Endothelial cell (in vitro differentiated cells): Measurements from ENCODE around the gene IL23A. TPM values are rescaled to one million over a fixed set of nuclear protein-coding genes. Genes with fewer than 3 reads are reported as not detected.

Experiments used
- DNase-seq: peaks from one replicate; pipeline ENCODE4 v3.0.0; 2021; ENCODE audit warnings: low spot score
- H3K27ac Mint-ChIP-seq: one replicate; pipeline ENCODE4 v1.8.0; 2021; ENCODE audit warnings: mixed read lengths, inconsistent platforms; ENCODE audit not compliant: unreplicated experiment
- H3K27me3 Mint-ChIP-seq: one replicate; pipeline ENCODE4 v1.8.0; 2021; ENCODE audit warnings: mild to moderate bottlenecking, moderate library complexity, mixed read lengths, inconsistent platforms; ENCODE audit not compliant: unreplicated experiment
- H3K36me3 Mint-ChIP-seq: one replicate; pipeline ENCODE4 v1.8.0; 2021; ENCODE audit warnings: mild to moderate bottlenecking, low read depth, mixed read lengths, inconsistent platforms; ENCODE audit not compliant: unreplicated experiment
- H3K4me1 Mint-ChIP-seq: one replicate; pipeline ENCODE4 v1.8.0; 2021; ENCODE audit warnings: mild to moderate bottlenecking, mixed read lengths, inconsistent platforms; ENCODE audit not compliant: unreplicated experiment
- H3K4me3 Mint-ChIP-seq: one replicate; pipeline ENCODE4 v1.8.0; 2021; ENCODE audit warnings: mild to moderate bottlenecking, mixed read lengths, inconsistent platforms; ENCODE audit not compliant: unreplicated experiment
- H3K9me3 Mint-ChIP-seq: one replicate; pipeline ENCODE4 v1.8.0; 2021; ENCODE audit warnings: mixed read lengths, inconsistent platforms; ENCODE audit not compliant: unreplicated experiment
- CTCF ChIP-seq: fragments of 200-600 bp; sonication (generic); IDR thresholded peaks from one replicate; pipeline ENCODE4 v1.5.0; 2021; ENCODE audit warnings: antibody characterized with exemption; ENCODE audit not compliant: unreplicated experiment
- total RNA-seq: library from RNA; stranded (reverse); fragmentation: NEBNext Ultra II Directional; extraction: Animal tissue kit (Norgen Biotek cat#: 25700); gene quantifications from one replicate; pipeline ENCODE4 v1.2.1, GENCODE V29; 2021; ENCODE audit not compliant: unreplicated experiment

The IL23A gene
- total RNA-seq, 1 donor from 2014 or later: 0.80 TPM

DNA sequence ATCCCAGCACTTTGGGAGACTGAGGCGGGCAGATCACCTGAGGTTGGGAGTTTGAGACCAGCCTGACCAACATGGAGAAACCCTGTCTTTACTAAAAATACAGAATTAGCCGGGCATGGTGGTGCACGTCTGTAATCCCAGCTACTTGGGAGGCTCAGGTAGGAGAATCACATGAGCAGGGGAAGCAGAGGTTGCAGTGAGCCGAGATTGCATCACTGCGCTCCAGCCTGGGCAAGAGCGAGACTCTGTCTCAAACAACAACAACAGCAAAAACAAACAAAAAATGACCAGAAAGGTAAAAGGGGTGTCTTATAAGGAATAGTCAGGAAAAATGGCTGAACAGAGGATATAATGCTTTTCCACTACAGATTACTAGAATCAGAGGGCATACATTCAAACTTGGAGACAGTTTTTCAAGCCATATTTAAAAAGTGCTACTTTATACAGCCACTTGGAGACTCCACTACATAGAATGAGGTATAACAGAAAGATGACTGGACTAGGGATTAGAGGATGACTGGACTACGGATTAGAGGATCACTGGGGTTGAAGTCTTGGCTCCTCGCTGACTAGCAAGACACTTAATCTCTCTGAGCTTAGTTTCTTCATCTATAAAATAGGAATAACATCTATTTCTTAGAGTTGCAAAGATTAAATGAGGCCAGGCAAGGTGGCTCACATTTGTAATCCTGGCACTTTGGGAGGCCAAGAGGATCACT lies 33.7 kb upstream of the IL23A start:
- Mint-ChIP-seq H3K27me3 (peaks cover 4% of the 10 kb centered on the region), H3K27ac (no peak overlapping the region), H3K9me3 (no peaks in the 10 kb centered on the region), H3K36me3 (peaks cover 12% of the 10 kb centered on the region), H3K4me3 (no peak overlapping the region), H3K4me1 (peaks cover 7% of the 10 kb centered on the region)
- no peak for TF ChIP-seq CTCF
- DNase-seq: no peak

DNA sequence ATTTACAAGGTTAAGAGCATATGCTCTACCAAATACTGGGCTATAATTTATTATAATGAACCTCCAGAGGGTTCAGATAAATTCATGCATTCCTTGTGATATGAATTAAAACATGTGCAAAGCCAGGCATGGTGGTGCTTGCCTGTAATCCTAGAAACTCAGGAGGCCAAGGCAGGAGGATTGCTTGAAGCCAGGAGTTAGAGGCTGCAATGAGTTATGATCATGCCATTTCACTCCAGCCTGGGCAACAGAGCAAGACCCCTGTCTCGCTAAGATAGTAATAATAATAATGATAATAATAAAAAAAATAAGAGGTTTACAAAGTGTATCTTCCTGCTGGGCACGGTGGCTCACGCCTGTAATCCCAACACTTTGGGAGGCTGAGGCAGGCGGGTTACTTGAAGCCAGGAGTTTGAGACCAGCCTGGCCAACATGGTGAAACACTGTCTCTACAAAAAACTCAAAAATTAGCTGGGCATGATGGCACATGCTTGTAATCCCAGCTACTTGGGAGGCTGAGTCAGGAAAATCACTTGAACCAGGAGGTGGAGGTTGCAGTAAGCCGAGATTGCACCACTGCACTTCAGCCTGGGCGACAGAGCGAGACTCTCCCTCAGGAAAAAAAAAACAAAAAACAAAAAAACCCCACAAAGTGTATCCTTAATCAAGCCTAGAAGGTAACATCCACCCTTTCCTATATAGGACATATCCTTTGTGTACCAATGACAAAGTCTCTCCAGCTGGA lies 31.3 kb upstream of the IL23A start:
- H3K9me3 Mint-ChIP-seq: no peaks in the 10 kb centered on the region
- H3K27ac Mint-ChIP-seq: no peak overlapping the region
- no peaks in the 10 kb centered on the region for H3K27me3 Mint-ChIP-seq
- DNase-seq: no peak
- TF ChIP-seq CTCF: no peak
- no peak overlapping the region for H3K4me3 Mint-ChIP-seq
- peaks cover 15% of the 10 kb centered on the region for H3K36me3 Mint-ChIP-seq
- H3K4me1 Mint-ChIP-seq: peaks cover 2% of the 10 kb centered on the region

DNA sequence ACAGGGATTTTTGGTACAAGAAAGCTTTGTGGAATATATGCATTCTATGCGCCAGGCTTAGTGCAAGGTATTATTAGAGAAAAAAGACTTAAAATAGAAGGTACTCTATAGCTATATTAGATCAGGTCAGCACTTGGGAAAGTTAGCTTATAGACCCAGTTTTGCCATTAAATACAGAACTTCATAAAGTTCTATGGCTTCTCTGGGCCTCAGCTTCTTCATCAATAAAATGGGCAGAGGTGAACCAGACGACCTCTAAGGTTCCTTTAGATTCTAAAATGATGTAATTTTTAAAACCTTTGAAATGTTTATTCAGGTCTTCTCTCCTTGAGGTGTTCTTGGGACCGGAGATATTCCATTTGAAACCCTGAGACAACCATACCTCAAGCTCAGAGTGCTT lies 30.0 kb upstream of the IL23A start:
- H3K27ac Mint-ChIP-seq: no peak overlapping the region
- H3K36me3 Mint-ChIP-seq: peaks cover 15% of the 10 kb centered on the region
- H3K4me1 Mint-ChIP-seq: peaks cover 2% of the 10 kb centered on the region
- H3K9me3 Mint-ChIP-seq: no peaks in the 10 kb centered on the region
- no peaks in the 10 kb centered on the region for H3K27me3 Mint-ChIP-seq
- H3K4me3 Mint-ChIP-seq: no peak overlapping the region
- no peak for DNase-seq
- no peak for TF ChIP-seq CTCF

DNA sequence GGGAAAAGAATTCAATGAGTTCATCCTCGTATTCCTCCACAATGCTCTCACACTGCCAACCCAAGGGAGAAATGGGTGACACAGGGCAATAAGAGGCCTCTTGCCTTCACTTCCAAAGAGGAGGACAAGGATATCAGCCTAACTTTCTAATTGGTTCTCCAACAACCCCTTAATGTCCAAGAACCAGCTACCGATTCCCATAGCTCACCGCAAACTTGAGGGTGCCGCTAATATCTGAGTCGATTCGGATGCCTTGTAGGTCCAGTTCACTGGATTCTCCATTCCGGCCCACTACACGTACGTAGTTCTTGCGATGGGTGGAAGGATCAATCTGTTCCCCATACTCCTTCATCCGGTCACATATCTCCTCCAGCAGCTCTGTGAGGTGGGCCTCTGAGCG lies 27.7 kb upstream of the IL23A start:
- H3K27me3 Mint-ChIP-seq: no peaks in the 10 kb centered on the region
- TF ChIP-seq CTCF: no peak
- H3K4me1 Mint-ChIP-seq: peaks cover 2% of the 10 kb centered on the region
- peaks cover 14% of the 10 kb centered on the region for H3K36me3 Mint-ChIP-seq
- H3K9me3 Mint-ChIP-seq: no peaks in the 10 kb centered on the region
- no peak overlapping the region for H3K27ac Mint-ChIP-seq
- no peak for DNase-seq
- H3K4me3 Mint-ChIP-seq: no peak overlapping the region

DNA sequence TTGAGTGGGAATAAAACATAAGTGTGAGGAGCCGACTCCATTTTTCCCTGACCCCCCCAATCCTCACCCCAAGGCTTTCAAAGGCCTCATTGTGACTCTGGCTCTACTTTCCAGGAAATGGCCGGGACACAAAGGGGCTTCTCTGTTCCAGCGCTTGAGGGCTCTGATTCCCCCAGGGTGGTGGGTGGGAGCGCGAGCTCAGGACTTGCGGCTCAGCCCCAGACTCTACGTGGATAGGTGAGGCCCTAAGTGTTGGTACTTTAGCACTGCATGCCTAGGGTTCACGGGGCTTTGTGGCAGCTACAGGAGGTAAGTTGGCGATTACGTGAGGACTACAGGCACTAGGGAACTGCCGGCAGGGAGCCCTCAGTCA lies 23.4 kb upstream of the IL23A start:
- no peaks in the 10 kb centered on the region for H3K27me3 Mint-ChIP-seq
- no peaks in the 10 kb centered on the region for H3K9me3 Mint-ChIP-seq
- peak overlapping the region; percentile 99 for H3K4me3 Mint-ChIP-seq
- TF ChIP-seq CTCF: no peak
- peak; percentile 11 for DNase-seq
- peaks cover 4% of the 10 kb centered on the region for H3K4me1 Mint-ChIP-seq
- H3K27ac Mint-ChIP-seq: peak overlapping the region; percentile 96
- H3K36me3 Mint-ChIP-seq: peaks cover 6% of the 10 kb centered on the region
